Endothelial cell of hepatic sinusoid (primary cell): ENCODE results near the gene DUSP2.

Experiments used
- in situ Hi-C: cut with HindIII; loops from 2 replicates; pipeline ENCODE4 v1.10.0; 2017; ENCODE audit warnings: low sequenced_read_pairs

Gene DUSP2

GRCh38 chr2:96163768-96164429 lies 18.7 kb upstream of the DUSP2 start:
- in situ Hi-C loops: loop anchor here (5.0 kb wide), 1 partner anchor 98 kb away; no protein-coding TSS in a partner anchor

- in situ Hi-C loops: loop anchor here (5.0 kb wide), 1 partner anchor 99 kb away; no protein-coding TSS in a partner anchor
Measured at GRCh38 chr2:96163415-96163767, 18.2 kb upstream of the DUSP2 start.

- in situ Hi-C loops: loop anchor here (5.0 kb wide), 1 partner anchor 100 kb away; no protein-coding TSS in a partner anchor
Measured at GRCh38 chr2:96161898-96162297, 16.7 kb upstream of the DUSP2 start.

- in situ Hi-C loops: loop anchor here (5.0 kb wide), 1 partner anchor 102 kb away; no protein-coding TSS in a partner anchor
Measured at GRCh38 chr2:96160366-96160765, 15.1 kb upstream of the DUSP2 start.

- in situ Hi-C loops: loop anchor here (5.0 kb wide), 1 partner anchor 47 kb away; no protein-coding TSS in a partner anchor
Measured at GRCh38 chr2:96159084-96159830, 14.0 kb upstream of the DUSP2 start.

GRCh38 chr2:96158554-96158940 lies 13.3 kb upstream of the DUSP2 start:
- in situ Hi-C loops: loop anchor here (5.0 kb wide), 1 partner anchor 46 kb away; no protein-coding TSS in a partner anchor

- in situ Hi-C loops: loop anchor here (5.0 kb wide), 1 partner anchor 46 kb away; no protein-coding TSS in a partner anchor
Measured at GRCh38 chr2:96157649-96158553, 12.7 kb upstream of the DUSP2 start.

- in situ Hi-C loops: loop anchor here (5.0 kb wide), 1 partner anchor 45 kb away; no protein-coding TSS in a partner anchor
Measured at GRCh38 chr2:96156926-96157648, 11.8 kb upstream of the DUSP2 start.

GRCh38 chr2:96156011-96156820 lies 11.0 kb upstream of the DUSP2 start:
- in situ Hi-C loops: loop anchor here (5.0 kb wide), 1 partner anchor 44 kb away; no protein-coding TSS in a partner anchor

- in situ Hi-C loops: loop anchor here (5.0 kb wide), 1 partner anchor 42 kb away; no protein-coding TSS in a partner anchor
Measured at GRCh38 chr2:96154506-96155380, 9.5 kb upstream of the DUSP2 start.

- in situ Hi-C loops: no loop called here
Measured at GRCh38 chr2:96153991-96154431, 8.8 kb upstream of the DUSP2 start.

- in situ Hi-C loops: no loop called here
Measured at GRCh38 chr2:96153291-96153713, 8.1 kb upstream of the DUSP2 start.

- in situ Hi-C loops: no loop called here
Measured at GRCh38 chr2:96152304-96153161, 7.3 kb upstream of the DUSP2 start.

- in situ Hi-C loops: no loop called here
Measured at GRCh38 chr2:96151595-96152303, 6.5 kb upstream of the DUSP2 start.

GRCh38 chr2:96150791-96151594 lies 5.8 kb upstream of the DUSP2 start:
- in situ Hi-C loops: no loop called here
